GM10248 (cell line): ENCODE data around the gene REEP1.

Experiments
- CTCF ChIA-PET: fragments of 300-600 bp; sonication (Branson Sonifier 250); formaldehyde crosslinking; extraction: SDS; loops from one replicate; lab custom pipeline; 2021; ENCODE audit warnings: antibody characterized with exemption; lab: Yijun Ruan, JAX
- POLR2A ChIA-PET: fragments of 350-650 bp; sonication (Branson Sonifier 250); formaldehyde crosslinking; extraction: SDS; loops from one replicate; lab custom pipeline; 2020; ENCODE audit warnings: antibody characterized with exemption; lab: Yijun Ruan, JAX
- DNase-seq: peaks from one replicate; pipeline ENCODE4 v3.0.0; 2012; ENCODE audit errors: extremely low spot score
- CTCF ChIP-seq: IDR thresholded peaks from 2 replicates; pipeline ENCODE4 v1.5.1; 2012; ENCODE audit warnings: mild to moderate bottlenecking, low read depth; ENCODE audit errors: extremely low read depth, missing control alignments, control extremely low read depth

REEP1 gene

GRCh38 chr2:86176597-86176996 is 160.8 kb downstream of the REEP1 start:
- TF ChIP-seq CTCF, result no peak
- no peak for DNase-seq
- ChIA-PET POLR2A (no interaction called here), CTCF (interaction anchor here (0.8 to 1.8 kb wide), 4 partner anchors 9 to 26 kb away, joined by 3 to 5 read pairs (median 4); partner anchors contain the start of gene IMMT)

- POLR2A ChIA-PET, result interaction anchor here (0.6 kb wide), 1 partner anchor 47 kb away, joined by 6 read pairs; no protein-coding TSS in a partner anchor
- no peak for TF ChIP-seq CTCF
- CTCF ChIA-PET, result interaction anchor here (1.1 to 1.8 kb wide), 3 partner anchors 10 to 26 kb away, joined by 4 to 5 read pairs (median 5); partner anchors contain the start of gene IMMT
- no peak for DNase-seq
Observed at GRCh38 chr2:86175828-86176227, 161.6 kb downstream of the REEP1 start.

- DNase-seq, result no peak
- CTCF ChIA-PET, result no interaction called here
- POLR2A ChIA-PET, result no interaction called here
- TF ChIP-seq CTCF, result no peak
Observed at GRCh38 chr2:86174445-86174844, 163.0 kb downstream of the REEP1 start.

GRCh38 chr2:86172610-86173009 is 164.8 kb downstream of the REEP1 start:
- TF ChIP-seq CTCF, result no peak
- POLR2A ChIA-PET, result no interaction called here
- CTCF ChIA-PET, result interaction anchor here (0.9 kb wide), 1 partner anchor 9 kb away, joined by 3 read pairs; no protein-coding TSS in a partner anchor
- DNase-seq, result no peak

- ChIA-PET CTCF (interaction anchor here (2.3 kb wide), 1 partner anchor 16 kb away, joined by 7 read pairs; no protein-coding TSS in a partner anchor), POLR2A (no interaction called here)
- no peak for DNase-seq
- TF ChIP-seq CTCF, result no peak
Observed at GRCh38 chr2:86171295-86171694, 166.1 kb downstream of the REEP1 start.

GRCh38 chr2:86170449-86170848 is 167.0 kb downstream of the REEP1 start:
- no peak for TF ChIP-seq CTCF
- ChIA-PET POLR2A (no interaction called here), CTCF (interaction anchor here (2.3 kb wide), 1 partner anchor 17 kb away, joined by 7 read pairs; no protein-coding TSS in a partner anchor)
- no peak for DNase-seq
